HPDE6-E6E7 (cell line): Measurements from ENCODE around the gene BACE1.
A peak's percentile ranks its signal among the peaks of the same experiment; 100 is the strongest.
"Not testable (repeated sequence)": the region's sequence is repeated elsewhere in the genome, so short reads cannot be mapped to it uniquely, and the experiment has no call there.

ENCODE experiments used
- DNase-seq: peaks from one replicate; pipeline ENCODE4 v3.0.0; 2011; ENCODE audit warnings: missing footprints; ENCODE audit errors: extremely low spot score

BACE1 gene

GRCh38 chr11:117316197-117316961 lies at the start of gene BACE1:
BACE1 (minus strand) TSS chr11:117316256; CDS start chr11:117315795, 461 bp downstream.
- DNase-seq = peak; percentile 84

GRCh38 chr11:117361432-117361831 lies 45.4 kb upstream of the BACE1 start:
- DNase-seq = no peak

GRCh38 chr11:117356126-117356890 lies 40.3 kb upstream of the BACE1 start:
- DNase-seq = no peak

- no peak for DNase-seq
Observed at GRCh38 chr11:117354550-117354949, 38.5 kb upstream of the BACE1 start.

GRCh38 chr11:117345039-117345438 lies 29.0 kb upstream of the BACE1 start:
- DNase-seq = no peak

GRCh38 chr11:117337076-117337475 lies 21.0 kb upstream of the BACE1 start:
- no peak for DNase-seq

GRCh38 chr11:117335399-117335798 lies 19.3 kb upstream of the BACE1 start:
- DNase-seq = no peak

GRCh38 chr11:117334896-117335295 lies 18.8 kb upstream of the BACE1 start:
- DNase-seq = no peak

- DNase-seq = no peak
Observed at GRCh38 chr11:117333917-117334316, 17.9 kb upstream of the BACE1 start.

- no peak for DNase-seq
Observed at GRCh38 chr11:117332843-117333242, 16.8 kb upstream of the BACE1 start.

- DNase-seq = peak; percentile 57
Observed at GRCh38 chr11:117328375-117329010, 12.4 kb upstream of the BACE1 start.

- peak; percentile 99 for DNase-seq
Observed at GRCh38 chr11:117327567-117328374, 11.7 kb upstream of the BACE1 start, which contains the start of gene CEP164. CEP164 (plus strand) TSS chr11:117327854; CDS start chr11:117338587, 10,733 bp downstream.

- DNase-seq = not testable (repeated sequence)
Observed at GRCh38 chr11:117327255-117327566, 11.2 kb upstream of the BACE1 start.

GRCh38 chr11:117319214-117319840 lies 3.3 kb upstream of the BACE1 start:
- DNase-seq = no peak

- no peak for DNase-seq
Observed at GRCh38 chr11:117318738-117319137, 2.7 kb upstream of the BACE1 start.

- DNase-seq = no peak
Observed at GRCh38 chr11:117315285-117316196, 515 bp downstream of the BACE1 start.

- no peak for DNase-seq
Observed at GRCh38 chr11:117314840-117315239, 1.2 kb downstream of the BACE1 start.

GRCh38 chr11:117313828-117314768 lies 2.0 kb downstream of the BACE1 start:
- no peak for DNase-seq

GRCh38 chr11:117313091-117313490 lies 3.0 kb downstream of the BACE1 start:
- DNase-seq = no peak
